HG02981 (cell line): Measurements from ENCODE around the gene OR10G8.
A peak's percentile ranks its signal among the peaks of the same experiment; 100 is the strongest.
"Not testable (repeated sequence)": the region's sequence is repeated elsewhere in the genome, so short reads cannot be mapped to it uniquely, and the experiment has no call there.

Experiments used
- ATAC-seq: cut with Tn5 transposase; IDR thresholded peaks from one replicate; pipeline ENCODE4 v1.9.1; 2021; ENCODE audit warnings: mild to moderate bottlenecking, moderate library complexity; ENCODE audit not compliant: unreplicated experiment

OR10G8 gene

GRCh38 chr11:124026498-124026897 is at the start of gene OR10G8:
OR10G8 (plus strand) TSS chr11:124026798; CDS start chr11:124029623, 2,825 bp downstream.
- ATAC-seq, result no peak

GRCh38 chr11:123977731-123978347 is 48.8 kb upstream of the OR10G8 start, which contains the start of gene OR10S1:
OR10S1 (minus strand) TSS chr11:123977781; CDS start chr11:123977664, 117 bp downstream.
- no peak for ATAC-seq

- no peak for ATAC-seq
Observed at GRCh38 chr11:123979311-123979710, 47.3 kb upstream of the OR10G8 start.

GRCh38 chr11:123995119-123995518 is 31.5 kb upstream of the OR10G8 start, which contains the start of gene OR10G6:
OR10G6 (minus strand) TSS chr11:123995161; CDS start chr11:123995161, 0 bp downstream.
- ATAC-seq, result no peak

GRCh38 chr11:124012697-124013096 is 13.9 kb upstream of the OR10G8 start, which contains the start of gene OR10G4:
OR10G4 (plus strand) TSS chr11:124012997; CDS start chr11:124015575, 2,578 bp downstream.
- ATAC-seq, result no peak

GRCh38 chr11:124015837-124016236 is 10.8 kb upstream of the OR10G8 start:
- ATAC-seq, result not testable (repeated sequence)

GRCh38 chr11:124036666-124037065 is 10.1 kb downstream of the OR10G8 start:
- ATAC-seq, result no peak

GRCh38 chr11:124039557-124039956 is 13.0 kb downstream of the OR10G8 start:
- ATAC-seq, result no peak

GRCh38 chr11:124041254-124041653 is 14.7 kb downstream of the OR10G8 start, which contains the start of gene OR10G7:
OR10G7 (minus strand) TSS chr11:124041325; CDS start chr11:124039001, 2,324 bp downstream.
- ATAC-seq, result no peak

- no peak for ATAC-seq
Observed at GRCh38 chr11:124043420-124043819, 16.8 kb downstream of the OR10G8 start.

- ATAC-seq, result no peak
Observed at GRCh38 chr11:124050748-124051147, 24.1 kb downstream of the OR10G8 start.

GRCh38 chr11:124052966-124053365 is 26.4 kb downstream of the OR10G8 start:
- no peak for ATAC-seq

GRCh38 chr11:124068601-124069110 is 42.1 kb downstream of the OR10G8 start:
- ATAC-seq, result no peak

- ATAC-seq, result peak; percentile 75
Observed at GRCh38 chr11:124069429-124070401, 43.1 kb downstream of the OR10G8 start.

GRCh38 chr11:124070915-124071622 is 44.5 kb downstream of the OR10G8 start:
- ATAC-seq, result peak; percentile 85

GRCh38 chr11:124071623-124071948 is 45.0 kb downstream of the OR10G8 start:
- no peak for ATAC-seq

GRCh38 chr11:124072147-124072546 is 45.5 kb downstream of the OR10G8 start:
- ATAC-seq, result no peak

- no peak for ATAC-seq
Observed at GRCh38 chr11:124074554-124074953, 48.0 kb downstream of the OR10G8 start.

GRCh38 chr11:124075492-124075840 is 48.9 kb downstream of the OR10G8 start:
- no peak for ATAC-seq

GRCh38 chr11:124075841-124076651 is 49.4 kb downstream of the OR10G8 start:
- ATAC-seq, result peak; percentile 64
